Forelimb muscle (tissue), 1 donor: ENCODE data around the gene ZMYND11. TPM values are rescaled to one million over a fixed set of nuclear protein-coding genes. Genes with fewer than 3 reads are reported as not detected.
"Not testable (repeated sequence)": the region's sequence is repeated elsewhere in the genome, so short reads cannot be mapped to it uniquely, and the experiment has no call there.

ENCODE experiments used
- DNase-seq: peaks from one replicate; pipeline ENCODE4 v3.0.0-alpha.2; 2013; ENCODE audit warnings: low read depth
- polyA plus RNA-seq: library from polyadenylated mRNA; unstranded; fragments of 120-200 nt; gene quantifications from one replicate; pipeline ENCODE4 v1.2.1, GENCODE V29; 2013; ENCODE audit not compliant: insufficient read length

Gene ZMYND11
- polyA plus RNA-seq, 1 donor: 60.4 TPM

GRCh38 chr10:132946-133898 lies 2.0 kb upstream of the ZMYND11 start:
- no peak for DNase-seq

GRCh38 chr10:134247-135131 lies 766 bp upstream of the ZMYND11 start:
- no peak for DNase-seq

- DNase-seq: no peak
Observed at GRCh38 chr10:135601-136464, 578 bp downstream of the ZMYND11 start.

GRCh38 chr10:136465-136762 lies 1.2 kb downstream of the ZMYND11 start:
- no peak for DNase-seq

- DNase-seq: no peak
Observed at GRCh38 chr10:137031-137430, 1.8 kb downstream of the ZMYND11 start.

- no peak for DNase-seq
Observed at GRCh38 chr10:137606-138005, 2.4 kb downstream of the ZMYND11 start.

- DNase-seq: no peak
Observed at GRCh38 chr10:142371-142770, 7.1 kb downstream of the ZMYND11 start.

GRCh38 chr10:152915-153314 lies 17.7 kb downstream of the ZMYND11 start:
- DNase-seq: no peak

- no peak for DNase-seq
Observed at GRCh38 chr10:154348-154747, 19.1 kb downstream of the ZMYND11 start.

- DNase-seq: no peak
Observed at GRCh38 chr10:167383-167782, 32.1 kb downstream of the ZMYND11 start.

- DNase-seq: no peak
Observed at GRCh38 chr10:173741-174140, 38.5 kb downstream of the ZMYND11 start.

GRCh38 chr10:176677-177076 lies 41.4 kb downstream of the ZMYND11 start:
- no peak for DNase-seq

- peak; percentile 19 for DNase-seq
Observed at GRCh38 chr10:178208-178607, 43.0 kb downstream of the ZMYND11 start.

- no peak for DNase-seq
Observed at GRCh38 chr10:178723-179122, 43.5 kb downstream of the ZMYND11 start.

- DNase-seq: no peak
Observed at GRCh38 chr10:182441-183201, 47.4 kb downstream of the ZMYND11 start.

GRCh38 chr10:184174-184573 lies 48.9 kb downstream of the ZMYND11 start:
- DNase-seq: no peak

GRCh38 chr10:184911-185310 lies 49.7 kb downstream of the ZMYND11 start:
- DNase-seq: no peak

- not testable (repeated sequence) for DNase-seq
Observed at GRCh38 chr10:185571-185970, 50.3 kb downstream of the ZMYND11 start.

- DNase-seq: no peak
Observed at GRCh38 chr10:186911-187310, 51.7 kb downstream of the ZMYND11 start.

GRCh38 chr10:188546-188945 lies 53.3 kb downstream of the ZMYND11 start:
- no peak for DNase-seq

- no peak for DNase-seq
Observed at GRCh38 chr10:190216-190615, 55.0 kb downstream of the ZMYND11 start.
